Measurements from ENCODE around the gene FOXI1. TPM values are rescaled to one million over a fixed set of nuclear protein-coding genes. Genes with fewer than 3 reads are reported as not detected.
"Not testable (repeated sequence)": the region's sequence is repeated elsewhere in the genome, so short reads cannot be mapped to it uniquely, and the experiment has no call there.

Gene FOXI1
- polyA plus RNA-seq, 4 donors, result 0.11 to 8.9 (median 5.8) TPM

DNA sequence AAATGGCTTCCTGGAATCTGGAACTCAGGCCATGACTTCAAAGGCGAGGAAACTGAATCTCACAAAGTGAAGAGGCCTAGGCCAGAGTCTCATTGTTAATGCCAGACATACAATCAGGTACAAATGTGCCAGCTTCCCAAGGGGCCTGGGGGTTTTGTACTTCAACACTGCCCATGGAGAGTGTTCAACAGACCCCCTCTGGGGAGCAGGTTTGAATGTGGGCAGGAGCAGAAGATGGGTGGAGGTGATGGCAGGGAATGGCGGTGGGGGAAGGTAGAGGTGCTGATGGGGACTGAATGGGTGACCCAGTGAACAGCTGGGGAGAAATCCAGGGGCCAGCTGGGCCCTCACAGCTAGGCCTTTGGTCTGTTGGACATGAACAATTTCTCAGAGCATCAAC, 12.0 kb downstream of the FOXI1 start:
- DNase-seq (ENCODE audit: low read depth in 4 of 4, low spot score in 3 of 4), result no peak

DNA sequence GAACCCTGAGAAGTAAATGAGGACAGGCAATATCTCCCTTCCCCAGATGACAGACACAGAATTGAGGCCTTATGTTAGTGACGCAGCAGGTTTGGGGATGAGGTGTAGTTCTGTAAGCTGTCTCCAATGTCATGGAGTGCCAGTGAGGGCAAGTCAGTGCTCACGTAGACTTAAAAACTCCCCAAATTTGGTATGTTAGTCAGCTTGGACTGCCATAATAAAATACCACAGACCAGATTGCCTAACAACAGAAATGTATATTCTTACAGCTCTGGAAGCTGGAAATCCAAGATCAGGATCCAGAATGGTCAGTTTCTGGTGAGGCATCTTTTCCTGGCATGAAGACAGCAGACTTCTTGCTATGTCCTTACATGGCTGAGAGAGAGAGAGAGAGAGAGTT, 14.9 kb downstream of the FOXI1 start:
- DNase-seq (ENCODE audit: low read depth in 4 of 4, low spot score in 3 of 4), result no peak

DNA sequence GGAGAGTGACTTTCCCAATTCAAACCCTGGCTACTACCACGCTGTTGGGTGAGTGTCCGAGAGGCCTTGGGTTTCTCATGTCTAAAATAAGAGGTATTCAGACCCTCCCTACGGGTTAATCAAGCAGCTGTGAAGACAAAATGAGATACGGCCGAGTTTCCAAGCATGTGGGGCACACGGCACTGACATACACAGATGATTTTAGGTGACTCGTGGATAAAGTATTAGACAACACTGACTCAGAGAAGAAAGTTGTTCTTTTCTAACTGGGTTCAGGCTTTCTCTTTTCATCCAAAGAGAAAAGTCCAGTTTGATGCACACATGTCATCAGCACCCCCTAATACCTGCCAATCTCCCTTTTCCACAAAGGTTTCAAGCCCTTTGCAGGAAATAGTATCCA, 15.6 kb downstream of the FOXI1 start:
- no peak for DNase-seq (ENCODE audit: low read depth in 4 of 4, low spot score in 3 of 4)

DNA sequence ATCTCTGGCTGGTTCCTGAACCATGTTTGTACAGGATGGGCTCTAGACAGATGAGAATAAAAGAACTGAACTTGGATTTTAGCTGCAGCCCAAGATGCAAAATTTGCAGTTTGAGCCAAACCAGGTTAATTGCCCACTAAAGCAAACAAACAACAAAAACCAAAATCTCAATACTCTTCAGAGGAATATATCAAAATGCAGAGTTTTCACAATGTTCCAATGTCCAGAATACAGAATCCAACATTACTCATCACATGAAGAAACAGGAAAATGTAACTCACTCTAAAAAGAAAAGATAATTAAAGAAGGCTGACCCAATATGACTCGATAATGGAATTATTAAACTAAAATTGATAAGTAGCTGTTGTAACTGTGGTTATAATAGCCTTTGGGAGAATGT, 20.4 kb downstream of the FOXI1 start:
- DNase-seq (ENCODE audit: low read depth in 4 of 4, low spot score in 3 of 4), result no peak

DNA sequence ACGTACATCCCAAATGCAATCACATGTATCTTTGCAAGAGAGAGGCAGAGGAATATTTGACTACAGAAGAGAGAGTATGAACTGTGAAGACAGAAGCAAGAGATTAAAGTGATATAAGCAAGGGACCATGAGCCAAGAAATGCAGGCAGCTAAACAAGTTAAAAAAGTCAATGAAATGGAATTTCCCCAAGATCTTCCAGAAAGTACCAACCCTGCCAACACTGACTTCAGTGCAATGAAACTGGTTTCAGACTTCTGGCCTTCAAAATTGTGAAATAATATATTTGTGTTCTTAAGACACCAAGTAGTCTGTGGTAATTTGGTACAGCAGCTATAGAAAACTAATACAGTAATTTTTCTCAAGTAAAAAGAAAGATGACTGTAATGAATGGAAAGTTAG, 20.9 kb downstream of the FOXI1 start:
- DNase-seq (ENCODE audit: low read depth in 4 of 4, low spot score in 3 of 4), result no peak

DNA sequence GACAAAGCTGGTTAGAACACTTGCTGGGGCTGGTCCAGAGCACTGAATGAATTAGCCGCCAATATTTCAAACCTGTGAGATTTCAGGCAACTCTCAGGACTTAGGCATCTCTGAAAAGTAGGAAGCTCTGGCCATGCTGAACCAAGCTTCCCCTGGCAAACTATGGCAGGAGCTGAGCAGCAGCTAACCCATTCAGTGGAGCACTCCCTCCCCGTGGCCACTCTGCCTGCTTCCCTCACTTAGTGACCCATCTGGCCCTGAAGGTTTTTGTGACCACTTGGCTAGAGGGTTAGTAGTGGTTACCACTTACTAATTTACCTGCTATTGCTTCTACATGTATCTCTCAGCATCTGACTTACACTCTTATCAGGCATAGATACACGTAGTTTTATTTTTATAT, 25.5 kb downstream of the FOXI1 start:
- DNase-seq (ENCODE audit: low read depth in 4 of 4, low spot score in 3 of 4), result no peak

DNA sequence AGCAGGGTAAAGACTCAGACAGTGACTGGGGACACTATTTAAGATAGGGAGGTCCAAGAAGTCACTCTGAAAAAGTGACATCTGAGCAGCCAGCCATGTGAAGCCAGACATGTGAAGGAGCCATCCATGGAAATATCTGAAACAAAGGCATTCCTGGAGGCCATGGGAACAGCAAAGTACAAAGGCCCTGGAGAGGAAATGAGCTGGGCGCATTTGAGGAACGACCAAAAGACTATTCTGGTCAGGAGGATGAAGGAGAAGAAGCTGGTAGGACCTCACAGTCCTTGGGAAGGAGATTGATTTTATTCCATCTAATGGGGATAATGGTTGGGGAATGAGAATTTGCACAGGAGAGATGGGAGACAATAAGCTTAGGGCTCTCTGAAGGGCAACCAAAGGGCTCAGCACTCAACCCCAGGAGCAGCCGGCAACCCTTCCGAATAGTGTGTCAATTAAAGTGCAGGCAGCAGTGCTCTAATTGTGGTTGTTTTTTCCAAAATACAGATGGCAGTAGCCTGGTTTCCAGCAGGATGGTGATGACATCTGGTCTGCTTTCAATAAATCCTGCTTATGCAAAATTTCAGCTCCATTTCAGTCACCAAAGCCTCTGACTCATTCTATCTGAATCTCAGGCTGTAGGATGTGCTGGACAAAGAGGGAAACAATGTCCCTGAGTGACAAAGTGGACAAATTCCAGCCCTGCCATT, 26.7 kb downstream of the FOXI1 start:
- no peak for DNase-seq (ENCODE audit: low read depth in 4 of 4, low spot score in 3 of 4)

DNA sequence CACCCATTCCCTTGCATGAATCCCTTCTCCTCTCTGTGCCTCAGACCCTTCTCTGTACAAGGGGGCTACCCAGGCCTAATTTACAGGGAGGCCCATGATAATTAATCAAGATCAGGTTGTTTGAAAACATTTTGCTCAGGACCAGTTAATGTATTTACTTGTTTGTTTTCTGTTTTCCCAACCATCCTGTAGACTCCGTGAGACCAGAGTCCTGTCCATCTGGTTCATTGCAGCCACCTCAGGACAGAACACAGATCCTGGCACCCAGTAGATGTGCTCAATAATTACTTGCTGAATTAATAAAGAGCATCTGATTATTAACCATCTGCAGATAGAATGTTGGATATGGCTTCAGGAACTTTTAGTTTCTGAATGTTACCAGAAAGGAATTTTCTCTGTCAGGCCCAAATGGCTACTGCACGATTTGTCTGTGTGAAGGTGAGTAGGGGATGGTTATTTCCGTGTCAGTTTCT, 27.3 kb downstream of the FOXI1 start:
- DNase-seq (ENCODE audit: low read depth in 4 of 4, low spot score in 3 of 4), result no peak

DNA sequence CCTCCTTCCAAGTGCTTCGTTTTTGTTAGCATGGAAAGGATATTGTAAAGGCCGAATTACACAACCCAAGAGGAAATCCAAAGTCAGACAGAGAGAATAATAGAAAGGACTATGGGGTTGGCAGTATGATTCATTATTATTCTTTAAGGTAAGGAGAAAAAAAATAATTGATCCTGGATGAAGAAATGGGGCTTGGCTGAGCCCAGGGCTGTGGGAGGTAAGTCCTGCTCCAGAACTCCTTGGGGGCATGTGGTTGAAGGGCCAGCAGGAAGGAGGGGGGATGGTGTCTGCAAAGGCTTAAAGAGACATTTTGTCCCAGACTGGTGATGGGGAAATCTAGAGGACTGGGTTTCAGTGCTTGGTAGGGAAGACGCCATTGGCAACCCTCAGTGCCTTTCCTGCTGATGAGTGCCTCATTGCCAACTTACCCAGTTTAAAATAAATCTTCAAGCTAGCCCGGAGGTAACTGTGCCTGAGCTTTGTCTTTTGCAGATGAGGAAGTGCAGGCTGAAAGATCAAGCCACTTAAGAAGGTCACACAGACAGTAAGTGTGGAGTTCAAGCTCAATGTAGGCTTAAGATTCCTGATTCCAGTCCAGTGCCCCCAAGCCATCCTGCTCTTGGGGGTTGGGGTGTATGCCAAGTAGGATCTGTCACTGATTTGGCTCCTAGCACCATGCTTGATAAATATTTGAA, 30.2 kb downstream of the FOXI1 start:
- DNase-seq (ENCODE audit: low read depth in 4 of 4, low spot score in 3 of 4), result no peak

DNA sequence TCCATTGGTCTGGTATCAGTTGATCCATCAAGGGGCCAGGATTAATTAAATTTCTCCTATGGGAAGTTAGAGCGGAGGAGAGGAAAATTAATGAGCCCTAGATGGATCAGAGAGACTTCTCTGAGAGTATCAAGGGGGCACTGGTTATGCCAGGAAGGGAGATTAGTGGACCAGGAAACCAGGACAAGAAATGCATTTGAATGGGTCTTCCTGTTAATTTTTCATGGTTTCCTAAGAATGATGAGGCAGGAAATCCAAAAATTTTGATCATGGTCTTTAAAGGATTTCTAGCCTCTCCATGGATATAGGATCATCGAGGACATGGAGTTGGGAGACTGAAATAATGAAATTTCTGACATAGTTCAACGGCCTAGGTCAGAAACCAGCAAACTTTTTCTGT, 30.8 kb downstream of the FOXI1 start:
- no peak for DNase-seq (ENCODE audit: low read depth in 4 of 4, low spot score in 3 of 4)

DNA sequence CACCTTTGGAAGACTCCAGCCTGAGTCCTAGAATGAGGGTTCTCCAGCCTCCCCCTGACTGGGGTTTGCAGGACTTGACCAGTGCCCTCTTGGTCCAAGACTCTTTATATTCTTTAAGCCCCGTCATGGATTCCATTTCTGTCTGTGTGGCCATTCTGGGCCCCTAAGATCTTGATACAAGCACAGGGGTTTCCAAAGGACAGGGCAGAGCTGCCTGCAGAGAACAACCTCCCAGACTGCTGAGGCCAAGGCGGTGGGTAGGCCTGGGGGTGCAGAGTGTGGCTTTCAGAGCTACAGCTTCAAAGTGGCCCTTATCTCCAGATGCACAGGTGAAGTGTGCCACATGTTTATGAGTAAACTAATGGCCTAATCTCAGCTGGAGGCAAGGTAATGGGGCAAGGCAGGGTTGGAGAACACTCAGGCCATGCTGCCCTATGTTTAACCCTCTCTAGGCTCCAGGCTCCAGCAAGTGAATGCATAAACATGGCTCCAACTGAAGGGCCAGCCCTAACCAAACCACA, 32.1 kb downstream of the FOXI1 start:
- no peak for DNase-seq (ENCODE audit: low read depth in 4 of 4, low spot score in 3 of 4)

DNA sequence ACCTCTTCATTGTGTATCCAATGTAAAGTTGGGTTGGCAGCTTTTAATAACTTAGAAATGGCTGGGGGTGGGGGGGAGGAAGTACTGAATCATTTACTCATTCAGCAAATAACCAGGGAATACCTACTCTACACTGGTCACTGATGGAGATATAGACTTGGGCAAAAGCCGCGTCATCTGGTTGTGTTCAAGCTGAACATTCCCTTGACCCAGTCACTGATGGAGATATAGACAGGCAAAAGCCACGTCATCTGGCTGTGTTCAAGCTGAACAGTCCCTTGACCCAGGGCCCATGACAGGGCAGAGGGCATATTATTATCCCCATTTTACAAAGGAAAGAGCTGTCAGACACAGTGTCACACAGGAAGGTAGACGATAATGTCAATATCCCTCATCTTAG, 32.6 kb downstream of the FOXI1 start:
- DNase-seq (ENCODE audit: low read depth in 4 of 4, low spot score in 3 of 4), result no peak

DNA sequence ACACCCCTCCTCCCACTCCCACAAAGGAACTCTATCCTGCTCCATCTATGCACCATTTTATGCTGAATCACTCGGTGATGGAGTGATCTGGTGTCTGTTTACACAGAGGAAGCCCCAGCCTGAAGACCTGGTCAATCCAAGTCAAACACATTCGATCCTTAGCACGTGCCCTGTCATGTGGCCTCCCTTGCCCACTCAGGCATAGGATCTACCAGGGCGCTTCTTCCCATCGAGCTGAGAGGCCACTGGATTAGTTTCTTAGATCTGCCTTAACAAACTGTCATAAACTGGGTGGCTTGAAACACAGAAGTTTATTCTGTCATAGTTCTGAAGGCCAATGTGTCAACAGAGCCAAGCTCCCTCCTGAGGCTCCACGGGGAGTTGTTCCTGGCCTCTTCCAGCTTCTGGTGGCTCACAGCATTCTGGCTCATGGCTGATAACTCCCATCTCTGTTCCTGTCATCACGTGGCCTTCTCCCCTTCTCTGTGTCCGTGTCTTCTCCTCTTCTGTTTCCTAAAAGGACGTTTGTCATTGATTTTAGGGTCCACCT, 34.2 kb downstream of the FOXI1 start:
- DNase-seq (ENCODE audit: low read depth in 4 of 4, low spot score in 3 of 4), result no peak

DNA sequence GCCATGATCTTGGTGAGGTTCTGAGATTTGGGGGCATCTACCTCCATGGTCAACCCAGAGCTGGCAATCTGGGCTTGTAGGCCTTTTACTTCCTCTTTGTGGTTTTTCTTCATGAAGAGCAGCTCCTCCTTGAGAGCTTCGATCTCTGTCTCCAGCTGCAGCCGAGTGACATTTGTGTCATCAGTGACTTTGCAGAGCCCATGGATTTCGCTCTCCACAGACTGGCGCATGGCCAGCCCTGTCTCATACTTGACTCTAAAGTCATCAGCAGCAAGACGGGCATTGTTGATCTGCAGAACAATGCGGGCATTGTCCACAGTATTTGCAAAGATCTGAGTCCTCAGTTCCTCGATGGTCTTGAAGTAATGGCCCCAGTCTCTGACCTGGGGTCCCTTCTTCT, 35.5 kb downstream of the FOXI1 start:
- DNase-seq (ENCODE audit: low read depth in 4 of 4, low spot score in 3 of 4), result not testable (repeated sequence)

DNA sequence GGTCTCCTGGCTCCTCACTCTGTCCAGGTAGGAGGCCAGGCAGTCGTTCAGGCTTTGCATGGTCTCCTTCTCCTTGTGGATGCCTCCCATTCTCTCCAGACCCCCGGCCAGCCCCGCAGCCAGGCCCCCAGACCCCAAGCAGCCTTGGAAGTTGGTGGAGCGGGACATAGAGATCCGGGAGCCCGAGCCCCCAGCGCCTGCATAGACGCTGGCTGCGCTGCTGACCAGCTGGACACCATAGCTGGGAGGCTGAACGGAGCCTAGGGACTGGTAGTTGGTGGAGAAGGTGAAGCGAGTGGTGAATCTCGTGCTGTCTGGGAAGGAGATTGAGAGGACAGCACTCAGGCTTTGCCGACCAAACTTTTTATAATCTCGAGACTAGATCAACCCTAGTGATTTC, 35.9 kb downstream of the FOXI1 start:
- DNase-seq (ENCODE audit: low read depth in 4 of 4, low spot score in 3 of 4), result no peak

DNA sequence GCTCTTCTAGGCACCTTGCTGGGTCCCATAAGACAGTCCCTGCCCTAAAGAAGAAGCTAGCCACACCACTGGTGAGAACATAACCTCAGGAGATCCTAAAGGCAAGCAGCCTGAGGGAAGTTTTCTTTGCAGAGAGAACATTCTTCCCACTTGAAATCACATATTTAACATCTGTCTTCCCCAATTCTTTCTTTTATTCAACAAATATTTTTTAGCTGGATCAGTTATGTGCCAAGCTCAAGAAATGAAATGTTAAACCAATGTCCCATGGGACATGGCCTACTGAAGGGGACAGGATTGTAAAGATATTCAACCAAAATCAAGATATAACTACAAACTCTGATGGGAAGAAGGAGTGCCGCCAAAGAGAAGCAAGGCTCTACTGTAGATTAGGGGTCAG, 36.5 kb downstream of the FOXI1 start:
- DNase-seq (ENCODE audit: low read depth in 4 of 4, low spot score in 3 of 4), result no peak

DNA sequence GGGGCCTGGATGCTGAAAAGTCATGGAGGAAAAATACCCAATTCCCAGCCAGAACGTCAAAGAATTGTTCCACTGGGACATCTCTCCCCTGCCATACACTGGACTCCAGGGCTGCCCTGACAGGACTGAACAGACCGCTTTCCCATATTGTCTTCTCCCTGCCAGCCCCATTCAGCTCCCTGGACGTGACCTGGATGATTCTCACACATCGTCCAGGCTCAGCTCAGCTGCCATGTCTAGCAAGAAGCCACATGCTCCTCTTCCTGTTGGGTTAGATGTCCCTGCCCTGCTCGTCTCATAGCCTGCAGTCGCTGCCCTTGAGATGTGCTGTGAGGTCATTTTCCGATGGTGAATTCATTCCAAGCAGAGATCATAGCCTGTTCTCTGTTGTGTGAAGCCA, 37.4 kb downstream of the FOXI1 start:
- no peak for DNase-seq (ENCODE audit: low read depth in 4 of 4, low spot score in 3 of 4)

DNA sequence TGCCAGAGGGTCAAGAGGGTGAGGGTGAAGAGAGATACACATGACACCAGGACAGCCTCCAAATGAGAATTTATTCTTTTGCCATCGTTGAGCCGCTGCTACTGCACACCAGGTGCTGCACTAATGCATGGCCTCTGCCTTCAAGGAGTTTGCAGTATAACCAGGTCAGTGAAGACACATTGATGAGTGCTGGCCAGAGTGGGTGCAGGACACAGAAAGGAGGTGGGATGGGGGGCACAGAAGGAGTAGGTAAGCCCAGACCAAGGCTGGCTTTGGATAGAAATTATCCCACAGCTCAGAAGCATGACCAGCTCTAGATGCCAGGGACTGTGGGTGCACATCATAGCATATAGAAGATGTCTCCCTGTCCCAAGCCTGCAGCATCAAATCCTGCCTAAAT, 38.0 kb downstream of the FOXI1 start:
- no peak for DNase-seq (ENCODE audit: low read depth in 4 of 4, low spot score in 3 of 4)

DNA sequence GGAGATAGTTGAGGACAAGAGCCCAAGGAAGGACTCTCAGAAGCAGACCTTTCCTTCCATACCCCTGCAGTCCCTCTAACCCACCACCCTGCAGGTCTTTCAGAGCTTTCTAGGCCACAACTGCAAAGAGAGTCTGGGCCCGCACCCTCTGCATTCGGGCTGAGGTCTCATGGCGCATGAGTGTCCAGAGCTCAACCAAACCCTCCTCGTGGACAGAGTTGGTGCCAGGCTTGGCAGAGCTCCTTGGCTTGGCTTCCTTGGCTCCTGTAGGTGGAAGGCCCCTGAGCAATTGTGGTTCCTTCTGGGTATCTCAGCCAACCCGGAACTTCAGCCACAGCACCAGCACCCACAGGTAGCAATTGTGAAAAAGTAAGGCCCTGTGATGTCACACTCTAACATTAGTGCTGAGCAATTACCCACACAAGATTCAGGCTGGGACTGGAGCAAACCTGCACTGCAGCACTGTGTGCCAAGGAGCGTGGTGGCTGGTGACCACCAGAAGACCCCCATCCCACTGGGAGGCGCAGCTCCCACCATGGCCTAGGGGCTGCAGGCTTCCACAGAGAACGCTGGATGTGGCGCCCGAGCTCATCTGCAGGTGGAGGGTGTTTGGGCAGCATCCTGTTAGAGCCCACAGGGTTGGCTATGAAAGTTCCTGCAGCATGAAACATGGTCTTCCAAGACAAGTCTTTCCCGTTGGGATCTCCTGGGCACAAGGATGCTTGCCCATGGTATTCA, 38.8 kb downstream of the FOXI1 start:
- DNase-seq (ENCODE audit: low read depth in 4 of 4, low spot score in 3 of 4), result no peak

DNA sequence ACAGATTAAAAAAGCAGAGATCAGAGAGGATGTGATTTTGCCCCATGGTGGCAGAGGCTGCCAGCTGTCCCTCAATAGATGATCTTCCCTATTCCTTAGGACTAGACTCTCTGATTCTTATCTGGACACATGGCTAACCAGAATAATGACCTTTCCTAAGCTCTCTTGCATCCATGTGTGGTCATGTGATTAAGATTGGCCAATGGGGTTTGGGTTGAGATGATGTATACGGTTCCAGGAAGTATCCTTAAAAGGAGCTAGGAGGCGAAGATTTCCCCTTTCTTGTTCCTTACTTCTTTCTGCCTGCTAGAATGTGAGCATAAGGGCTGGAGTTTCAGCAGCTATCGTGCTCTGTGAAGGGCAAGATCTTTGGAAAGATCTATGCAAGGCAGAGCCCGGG, 39.8 kb downstream of the FOXI1 start:
- DNase-seq (ENCODE audit: low read depth in 4 of 4, low spot score in 3 of 4), result no peak

DNA sequence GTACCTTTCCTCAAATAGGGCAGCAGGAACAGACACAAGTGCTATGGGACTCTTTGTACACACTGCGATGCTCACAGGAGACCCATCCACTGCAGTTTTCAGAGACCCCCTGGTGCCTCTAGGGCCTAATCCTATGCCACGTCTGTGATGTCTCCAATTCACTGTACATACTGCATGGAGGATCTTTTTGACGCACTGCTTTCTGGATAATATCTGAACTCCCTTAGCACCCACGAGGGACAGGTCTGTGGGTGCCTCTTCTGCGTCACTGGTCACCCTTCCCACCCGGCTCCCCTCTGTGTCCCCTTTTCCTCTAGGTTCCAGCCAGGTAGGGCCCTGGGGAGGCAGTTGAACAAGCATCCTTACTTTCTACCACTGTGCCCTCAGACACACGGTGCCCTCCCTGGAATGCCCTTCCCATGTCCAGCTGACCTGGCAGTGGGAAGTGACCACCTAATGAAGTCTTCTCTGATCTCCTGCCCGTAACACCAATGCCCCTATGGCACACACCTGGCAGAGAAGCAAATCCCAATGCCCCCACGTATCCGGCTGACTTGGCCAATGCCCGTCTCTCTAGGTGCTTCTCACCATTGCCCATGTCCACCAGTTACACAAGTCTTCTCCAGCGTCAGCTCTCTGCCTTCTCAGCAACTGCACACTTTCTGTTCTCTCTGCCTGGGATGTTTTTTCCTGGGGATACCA, 41.5 kb downstream of the FOXI1 start:
- DNase-seq (ENCODE audit: low read depth in 4 of 4, low spot score in 3 of 4), result no peak

Measured in left renal pelvis (tissue), 4 donors.